Activated gamma-delta T cell (primary cell): ENCODE measurements around the gene NFE2L2.
"Not testable (repeated sequence)": the region's sequence is repeated elsewhere in the genome, so short reads cannot be mapped to it uniquely, and the experiment has no call there.

Source experiments
- DNase-seq: peaks from one replicate; lab custom pipeline; 2025; lab: John Stamatoyannopoulos, UW

The NFE2L2 gene

DNA sequence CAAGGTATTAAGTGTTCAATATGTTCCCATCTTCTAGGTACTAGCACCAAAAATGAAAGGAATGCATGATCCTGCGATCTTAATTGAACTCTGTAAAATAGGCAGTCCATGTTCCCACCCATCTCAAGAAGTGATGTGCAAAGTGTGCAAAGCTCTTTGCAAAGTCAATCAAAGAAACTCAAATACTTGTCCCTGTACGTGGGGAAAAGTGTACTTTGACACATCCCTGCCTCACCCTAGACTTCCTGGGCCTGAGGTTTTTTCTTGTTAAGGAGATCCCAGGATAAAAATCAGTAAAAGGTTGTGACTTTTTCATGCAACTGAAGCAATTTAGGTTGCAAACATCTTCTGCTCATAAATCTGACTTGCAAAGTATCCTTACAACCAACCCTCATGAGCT, 26.6 kb downstream of the NFE2L2 start:
- no peak for DNase-seq

DNA sequence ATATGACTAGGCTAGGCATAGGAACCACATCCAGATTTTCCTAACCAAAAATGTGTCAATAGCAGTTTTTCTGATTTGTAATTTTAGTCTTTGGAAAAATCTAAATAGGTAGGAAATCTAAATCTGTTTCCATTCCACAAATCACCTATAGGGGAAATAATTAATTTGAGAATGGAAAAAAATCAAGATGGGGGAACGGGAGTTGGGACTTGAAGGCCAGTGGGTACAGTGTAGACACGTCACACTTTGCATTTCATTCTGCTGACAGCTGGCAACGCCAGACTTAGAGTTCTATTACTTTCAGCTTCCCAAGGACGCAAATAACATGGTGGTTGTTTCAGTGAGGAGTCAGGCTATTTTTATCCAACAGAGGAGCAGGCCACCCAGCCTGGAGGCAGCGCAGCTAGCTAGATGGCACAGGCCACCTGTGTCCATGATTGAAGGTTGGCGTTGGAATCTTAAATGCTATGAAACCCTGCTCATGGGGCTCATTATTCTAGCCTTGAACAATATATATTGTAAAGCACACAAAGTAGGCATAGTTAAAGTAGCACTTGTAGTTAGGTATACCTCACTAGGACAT, 28.6 kb downstream of the NFE2L2 start:
- DNase-seq: no peak

DNA sequence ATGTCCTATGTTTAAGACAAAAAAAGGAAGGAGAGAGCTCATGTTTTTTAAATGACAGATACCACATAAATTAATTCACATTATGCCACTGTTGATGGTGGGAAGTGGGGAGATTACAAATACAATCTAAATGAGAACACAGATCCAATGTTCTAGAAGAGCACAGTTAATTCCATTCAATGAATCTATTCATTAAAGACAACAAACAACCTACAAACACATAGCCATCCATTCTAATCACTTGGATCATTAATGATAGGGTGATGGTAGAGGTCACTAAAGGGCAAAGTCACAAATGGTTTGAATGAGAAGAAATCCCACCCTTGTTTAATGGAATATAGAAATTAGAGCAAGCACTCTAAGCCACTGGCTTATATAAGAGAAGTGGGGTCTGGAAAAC, 30.3 kb downstream of the NFE2L2 start:
- no peak for DNase-seq

DNA sequence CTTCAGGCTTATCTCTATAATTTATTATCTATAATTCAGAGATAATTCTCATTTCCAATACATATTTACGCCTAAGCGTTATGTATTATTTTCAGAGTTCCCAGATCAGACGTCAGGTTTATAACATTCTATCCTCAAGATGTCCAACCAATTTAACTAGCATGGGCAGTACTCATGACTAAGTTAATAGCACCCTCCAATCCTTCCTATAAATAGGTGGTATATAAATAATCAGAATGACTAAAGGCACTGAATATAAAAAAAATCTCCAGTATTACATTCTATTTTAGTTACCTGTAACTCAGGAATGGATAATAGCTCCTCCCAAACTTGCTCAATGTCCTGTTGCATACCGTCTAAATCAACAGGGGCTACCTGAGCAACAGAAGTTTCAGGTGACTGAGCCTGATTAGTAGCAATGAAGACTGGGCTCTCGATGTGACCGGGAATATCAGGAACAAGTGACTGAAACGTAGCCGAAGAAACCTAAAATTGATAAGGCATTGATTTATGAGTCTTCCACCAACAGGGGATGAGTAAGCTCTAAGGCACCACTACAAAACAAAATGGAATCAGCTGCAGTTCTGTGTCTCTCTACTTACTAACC, 32.3 kb downstream of the NFE2L2 start:
- no peak for DNase-seq

DNA sequence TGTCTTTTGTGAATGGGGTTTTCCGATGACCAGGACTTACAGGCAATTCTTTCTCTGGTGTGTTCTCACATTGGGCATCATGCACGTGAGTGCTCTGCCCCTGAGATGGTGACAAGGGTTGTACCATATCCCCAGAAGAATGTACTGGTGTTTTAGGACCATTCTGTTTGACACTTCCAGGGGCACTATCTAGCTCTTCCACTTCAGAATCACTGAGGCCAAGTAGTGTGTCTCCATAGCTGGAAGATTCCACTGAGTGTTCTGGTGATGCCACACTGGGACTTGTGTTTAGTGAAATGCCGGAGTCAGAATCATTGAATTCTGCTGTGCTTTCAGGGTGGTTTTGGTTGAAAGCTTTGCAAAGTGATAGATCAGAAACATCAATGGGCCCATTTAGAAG, 33.3 kb downstream of the NFE2L2 start:
- DNase-seq: no peak

DNA sequence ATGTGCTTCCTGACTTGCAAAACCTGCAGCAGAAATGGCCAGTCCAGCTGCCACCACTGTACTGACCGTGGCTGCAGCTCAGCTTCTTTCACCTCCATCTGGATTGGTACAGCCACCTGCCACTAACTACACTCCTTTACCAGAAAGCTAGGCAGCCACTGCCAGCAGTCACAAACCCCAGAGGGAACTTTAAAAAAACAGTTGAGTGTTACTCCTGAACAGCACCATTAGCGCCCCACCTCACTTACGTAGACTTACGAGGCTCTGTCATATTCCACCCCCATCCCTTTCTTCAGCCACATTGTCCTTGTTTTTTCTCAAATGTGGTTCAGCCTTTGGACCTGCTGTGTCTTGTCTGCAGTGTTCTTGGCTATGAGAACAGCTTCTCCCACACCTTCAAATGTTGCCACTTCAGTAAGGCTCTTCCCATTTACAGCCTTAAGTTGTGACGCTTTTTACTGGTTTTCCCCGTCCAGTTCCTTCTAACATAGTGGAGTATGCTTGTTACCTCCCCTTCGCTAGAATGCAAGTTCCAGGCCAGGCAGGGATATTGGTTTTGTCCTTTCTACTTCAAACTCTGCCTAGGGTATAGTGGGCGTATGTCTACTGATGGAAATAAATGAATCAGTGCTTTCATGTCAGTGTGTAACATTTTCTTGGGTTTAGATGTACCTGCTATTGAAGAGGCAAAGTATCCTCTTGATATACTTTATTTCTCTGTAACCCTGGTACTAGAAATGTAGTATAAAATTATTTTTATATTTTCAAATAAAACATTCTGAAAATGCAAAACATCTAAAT, 34.9 kb downstream of the NFE2L2 start:
- no peak for DNase-seq

DNA sequence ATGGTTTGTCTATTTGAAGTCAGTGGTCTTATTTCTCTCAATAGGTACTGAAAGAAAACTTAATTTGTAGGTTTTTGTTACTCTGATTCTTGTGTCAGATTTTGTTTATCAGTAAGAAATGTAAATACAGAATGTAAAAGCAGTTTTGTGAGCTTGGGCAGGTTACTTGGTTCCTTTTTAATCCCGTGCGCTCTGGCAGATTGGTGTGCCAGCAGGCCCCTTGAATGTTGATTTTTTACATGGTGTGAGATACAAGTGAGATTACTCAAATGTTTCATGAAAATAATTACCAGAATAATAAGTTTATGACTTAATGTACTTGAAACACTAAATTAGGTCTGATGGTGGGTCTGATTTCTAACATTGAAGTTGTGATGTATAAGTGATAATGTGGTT, 38.6 kb downstream of the NFE2L2 start:
- no peak for DNase-seq

DNA sequence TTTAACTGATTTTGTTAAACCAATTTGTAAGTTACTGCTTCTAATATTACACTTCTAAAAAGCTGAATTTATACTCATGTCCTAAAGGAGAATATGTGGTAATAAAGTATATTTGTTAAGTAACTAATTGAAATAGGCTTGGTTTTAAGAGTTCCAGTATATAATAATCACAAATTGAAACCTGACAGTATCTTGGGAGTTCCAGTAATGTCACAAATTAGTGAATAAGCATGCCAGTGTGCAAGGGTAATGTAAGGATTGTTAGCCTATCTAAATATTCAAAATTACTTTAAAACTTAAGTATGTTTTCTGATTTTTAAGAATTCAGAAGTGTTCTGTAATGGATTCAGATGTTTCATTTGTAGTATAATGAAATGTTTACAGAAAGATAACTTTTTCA, 41.1 kb downstream of the NFE2L2 start:
- not testable (repeated sequence) for DNase-seq

DNA sequence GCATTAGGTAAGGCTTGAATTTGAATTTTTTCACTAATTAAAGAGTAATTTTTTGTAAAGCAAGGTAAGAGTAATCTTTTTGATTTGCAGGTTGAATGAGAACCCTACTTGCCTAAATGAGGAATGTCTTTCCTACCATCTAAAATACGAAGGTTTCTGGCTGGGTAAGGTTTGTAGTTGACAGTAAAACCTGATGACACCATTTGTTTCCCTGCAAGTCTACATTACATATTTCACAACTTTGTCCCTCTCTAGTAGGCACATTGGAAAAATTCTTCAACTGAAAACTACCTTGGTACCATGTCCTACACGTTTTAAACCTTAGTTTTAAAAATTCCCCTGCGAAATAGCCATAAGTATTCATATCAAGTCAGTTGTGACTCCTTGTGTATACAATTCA, 42.6 kb downstream of the NFE2L2 start:
- DNase-seq: no peak

DNA sequence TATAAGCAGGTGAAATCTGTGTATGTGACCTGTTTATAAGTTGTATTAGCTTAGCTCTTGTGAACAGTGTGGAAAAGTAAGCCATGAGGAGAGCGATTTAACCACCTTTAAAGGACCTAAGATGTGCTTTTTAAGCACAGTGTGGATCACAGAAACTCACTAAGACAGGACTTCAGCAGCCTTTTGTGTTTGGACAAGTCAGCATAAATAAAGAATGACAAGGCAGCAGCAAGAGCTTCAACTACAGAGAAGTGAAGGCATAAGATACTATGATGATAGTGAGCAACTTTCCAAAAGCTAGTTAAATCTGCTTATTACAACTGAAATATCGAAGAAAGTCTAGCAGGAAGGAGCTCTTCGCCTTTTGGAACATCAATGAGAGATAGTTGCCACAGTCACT, 43.0 kb downstream of the NFE2L2 start:
- DNase-seq: no peak

DNA sequence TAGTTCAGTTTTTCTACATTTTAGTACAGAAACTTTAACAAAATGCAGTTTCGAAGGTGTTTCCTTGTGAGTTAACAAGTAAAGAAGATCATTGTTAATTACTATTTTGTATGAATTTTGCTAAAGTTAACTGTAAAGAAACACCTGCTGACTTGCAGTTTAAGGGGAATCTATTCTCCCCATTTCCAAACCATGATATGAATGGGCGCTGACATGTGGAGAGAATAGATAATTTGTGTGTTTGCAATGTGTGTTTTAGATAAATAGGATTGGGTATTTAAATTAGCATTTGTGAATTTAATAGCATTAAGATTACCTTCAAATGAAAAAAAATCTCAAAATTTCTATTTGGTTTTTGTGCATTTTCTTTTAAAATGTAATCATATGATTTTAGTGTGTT, 44.7 kb downstream of the NFE2L2 start:
- DNase-seq: not testable (repeated sequence)

DNA sequence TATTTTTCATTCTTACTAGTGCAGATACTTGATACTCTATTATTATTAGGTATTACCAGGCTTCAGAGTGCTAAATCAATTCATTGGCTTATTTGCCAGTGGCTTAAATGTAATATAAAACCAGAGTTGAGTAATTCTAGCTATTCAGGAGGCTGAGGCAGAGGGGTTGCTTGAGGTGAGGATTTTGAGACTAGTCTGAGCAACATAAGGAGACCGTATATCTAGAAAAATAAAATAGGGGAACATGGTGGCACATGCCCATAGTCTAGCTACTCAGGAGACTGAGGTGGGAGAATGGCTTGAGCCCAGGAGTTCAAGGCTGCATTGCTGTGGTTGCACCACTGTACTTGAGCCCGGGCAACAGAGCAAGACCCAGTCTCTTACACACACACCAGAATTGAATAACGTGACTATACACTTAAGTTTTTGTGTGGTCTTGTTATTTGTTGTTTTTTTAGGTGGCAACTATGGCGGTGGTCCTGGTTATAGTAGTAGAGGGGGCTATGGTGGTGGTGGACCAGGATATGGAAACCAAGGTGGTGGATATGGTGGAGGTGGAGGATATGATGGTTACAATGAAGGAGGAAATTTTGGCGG, 47.2 kb downstream of the NFE2L2 start:
- no peak for DNase-seq

DNA sequence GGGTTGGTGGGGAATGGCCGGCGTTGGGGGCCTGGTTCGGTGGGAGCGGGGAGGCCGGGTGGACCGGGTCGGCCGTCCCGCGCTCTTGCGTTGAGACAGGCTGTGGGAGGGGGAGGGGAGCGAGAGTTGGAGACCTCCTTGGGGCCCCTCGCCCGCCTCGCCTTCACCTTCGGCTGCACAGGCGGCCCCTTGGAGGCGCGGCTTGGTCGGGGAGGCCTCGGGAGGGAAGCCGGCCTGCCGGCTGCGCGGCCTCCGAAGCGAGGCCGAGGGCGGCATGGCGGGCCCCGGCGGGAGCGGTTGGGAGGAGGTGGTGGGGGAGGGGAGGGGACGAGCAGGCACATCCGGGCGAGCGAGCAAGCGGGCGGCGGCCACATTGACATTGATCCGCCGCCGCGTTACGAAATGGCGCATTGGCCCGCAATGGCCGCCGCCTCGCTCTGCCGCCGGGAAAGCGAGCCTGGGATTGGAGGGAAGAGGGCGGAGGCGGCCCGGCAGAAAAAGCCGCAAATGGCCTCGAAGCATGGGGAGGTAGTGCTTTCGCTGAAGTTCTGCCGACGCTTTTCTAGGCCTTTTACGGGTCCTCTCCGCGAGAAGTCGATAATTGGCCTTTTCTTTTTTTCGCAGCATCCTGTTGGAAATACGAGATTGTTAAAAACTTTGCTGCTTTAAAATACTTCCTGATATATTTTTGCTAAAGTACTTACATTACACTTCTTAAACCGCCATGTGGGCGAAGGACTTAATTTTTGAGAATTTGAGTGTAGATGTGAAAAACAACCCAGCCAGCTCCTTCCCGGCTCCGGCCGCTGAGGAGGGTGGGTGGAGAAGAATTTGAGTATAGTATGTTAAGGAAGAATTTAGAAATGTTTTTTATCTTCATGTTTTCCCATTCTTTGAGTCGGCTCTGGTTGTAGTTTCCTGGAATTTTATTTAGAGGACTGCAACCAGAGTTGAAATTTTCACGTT, 51.4 kb downstream of the NFE2L2 start:
- DNase-seq: peak; percentile 86

DNA sequence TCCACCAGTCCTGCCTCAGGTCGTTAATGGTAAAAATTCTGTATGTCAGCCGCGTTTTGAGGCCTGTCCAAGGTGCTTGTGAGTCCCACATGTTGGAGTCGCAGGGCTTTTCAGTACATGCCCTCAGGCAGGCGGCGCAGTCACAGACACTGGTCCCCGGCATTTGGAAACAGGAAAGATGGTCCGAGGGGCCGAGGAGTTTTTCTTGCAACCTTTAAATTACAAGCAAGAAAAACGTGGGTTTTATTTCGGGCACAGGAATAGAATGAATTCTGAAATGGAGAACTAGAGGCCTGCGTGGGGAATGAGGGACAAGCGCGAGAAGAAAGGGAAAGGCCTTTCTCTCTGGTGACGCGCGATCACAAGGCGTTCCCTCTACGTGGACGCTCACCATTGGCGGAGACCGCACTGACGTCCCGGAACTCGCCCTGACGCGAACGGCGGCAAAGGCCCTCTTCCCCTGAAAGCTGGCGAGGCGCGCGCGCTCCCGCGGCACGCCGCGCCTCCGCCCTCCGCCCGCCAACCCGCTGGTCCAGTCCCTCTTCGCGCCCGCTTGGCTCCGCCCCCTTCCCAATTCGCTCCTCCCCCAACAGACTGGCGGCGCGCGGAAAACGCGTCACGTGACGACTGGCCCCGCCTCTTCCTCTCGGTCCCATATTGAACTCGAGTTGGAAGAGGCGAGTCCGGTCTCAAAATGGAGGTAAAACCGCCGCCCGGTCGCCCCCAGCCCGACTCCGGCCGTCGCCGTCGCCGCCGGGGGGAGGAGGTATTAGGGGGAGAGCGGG, 52.2 kb downstream of the NFE2L2 start, which contains the start of gene HNRNPA3:
Gene HNRNPA3 (plus strand): TSS at position 689 of the 785 bp plus-strand sequence. CDS start 6 bp downstream, at position 695.
- peak; percentile 100 for DNase-seq

DNA sequence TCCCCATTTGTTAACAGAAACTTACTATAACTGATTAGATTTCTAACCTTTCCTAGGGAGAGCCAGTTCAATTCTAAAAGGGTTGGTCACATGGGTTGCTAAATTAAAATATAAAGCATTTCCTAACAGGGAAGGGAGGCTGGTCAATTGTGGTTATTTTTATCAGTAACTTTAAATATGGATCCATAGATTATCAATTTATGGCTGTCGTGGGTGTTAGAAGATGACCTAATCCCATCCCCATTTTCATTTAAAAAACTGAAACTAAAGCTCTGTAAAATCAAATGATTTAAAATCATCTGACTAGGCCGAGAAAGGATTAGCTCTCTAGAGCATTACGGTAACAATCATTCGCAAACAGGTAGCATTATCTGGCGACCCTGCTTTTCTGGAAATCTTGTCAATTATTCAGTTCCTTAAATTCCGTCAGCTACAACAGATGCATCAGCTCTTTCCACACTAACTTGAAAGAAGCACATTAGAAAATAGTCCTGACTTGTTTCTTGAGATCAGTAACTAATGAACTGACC, 52.9 kb downstream of the NFE2L2 start:
- no peak for DNase-seq

DNA sequence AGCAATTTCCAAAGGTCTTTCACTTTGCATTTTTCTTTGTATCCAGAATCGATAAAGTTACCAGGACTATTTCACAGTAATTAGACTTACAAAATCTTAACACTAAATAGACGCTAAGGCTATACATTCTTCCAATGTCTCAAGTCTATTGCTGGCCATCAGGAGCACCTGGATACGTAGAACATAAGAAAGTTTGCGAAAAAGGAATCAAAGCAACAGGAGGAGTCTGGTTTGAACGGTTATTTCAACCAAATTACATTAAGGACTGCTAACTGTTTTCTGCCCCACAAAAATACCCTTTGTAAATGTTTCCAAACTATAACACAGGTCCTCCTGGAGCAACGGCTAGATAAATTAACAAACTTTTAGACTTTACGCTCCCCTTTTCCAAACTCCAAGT, 53.4 kb downstream of the NFE2L2 start:
- DNase-seq: no peak

DNA sequence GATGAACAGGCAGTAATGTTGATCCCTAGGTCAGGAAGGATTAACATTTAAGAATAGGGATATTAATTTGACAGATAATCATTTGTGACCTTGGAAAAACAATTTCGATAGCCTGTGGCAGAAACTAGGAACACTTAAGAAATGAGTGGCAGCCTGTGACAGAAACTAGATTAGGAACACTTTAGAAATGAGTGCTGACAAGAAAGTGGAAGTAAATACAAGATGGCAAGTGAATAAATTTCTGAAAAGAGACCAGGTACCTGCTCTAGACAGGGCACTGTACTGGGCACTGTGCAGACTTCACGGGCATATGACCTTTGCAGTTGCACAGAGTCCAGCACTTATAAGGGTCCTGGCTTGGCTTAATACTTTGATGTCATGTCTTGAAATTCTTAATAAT, 57.4 kb downstream of the NFE2L2 start:
- DNase-seq: no peak

DNA sequence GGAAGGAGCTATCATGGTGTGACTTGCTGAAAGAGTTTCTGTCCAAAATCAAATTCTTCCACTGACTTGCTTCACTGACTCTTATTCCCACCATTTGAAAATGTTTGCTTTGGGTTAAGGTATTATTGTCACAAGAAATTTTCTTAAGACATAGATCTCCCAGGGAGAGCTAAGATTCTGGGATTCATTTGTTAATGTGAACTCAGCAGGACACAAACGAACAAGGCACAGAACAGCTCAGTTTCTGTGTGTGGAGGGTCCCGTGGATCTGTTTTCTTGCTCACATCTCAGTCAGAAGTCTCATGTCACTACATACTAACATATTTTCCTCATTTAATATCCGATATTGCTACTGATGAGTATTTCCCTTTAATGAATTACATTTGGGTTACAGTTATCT, 60.1 kb downstream of the NFE2L2 start:
- DNase-seq: no peak

DNA sequence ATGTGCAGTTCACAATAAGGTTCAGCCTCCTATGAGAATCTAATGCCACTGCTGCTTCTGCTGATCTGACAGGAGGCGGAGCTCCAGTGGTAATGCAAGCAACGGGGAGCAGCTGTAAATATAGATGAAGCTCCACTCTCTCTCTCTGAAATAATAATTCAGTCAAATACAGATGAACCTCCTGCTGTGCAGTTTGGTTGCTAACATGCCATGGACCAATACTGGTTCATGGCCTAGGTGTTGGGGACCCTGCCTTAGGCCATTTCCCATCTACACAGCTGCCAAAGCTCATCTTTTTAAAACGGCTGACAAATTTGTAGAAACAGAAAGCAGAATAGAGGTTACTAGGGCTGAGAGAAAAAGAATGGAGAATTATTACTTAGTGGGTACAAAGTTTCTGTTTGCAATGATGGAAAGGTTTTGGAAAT, 62.6 kb downstream of the NFE2L2 start:
- no peak for DNase-seq

DNA sequence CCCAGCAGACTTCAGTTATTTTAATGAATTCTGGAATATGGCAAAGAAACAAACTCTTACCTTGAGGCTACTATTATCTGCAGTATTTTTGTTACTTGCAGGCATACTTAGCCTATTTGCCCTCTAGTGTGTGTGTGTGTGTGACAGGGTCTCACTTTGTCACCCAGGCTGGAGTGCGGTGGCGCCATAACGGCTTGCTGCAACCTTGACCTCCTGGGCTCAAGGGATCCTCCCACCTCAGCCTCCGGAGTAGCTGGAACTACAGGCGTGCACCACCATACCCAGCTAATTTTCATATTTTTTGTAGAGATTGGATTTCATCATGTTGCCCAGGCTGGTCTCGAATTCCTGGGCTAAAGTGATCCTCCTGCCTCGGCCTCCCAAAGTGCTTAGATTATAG, 64.1 kb downstream of the NFE2L2 start:
- DNase-seq: not testable (repeated sequence)

DNA sequence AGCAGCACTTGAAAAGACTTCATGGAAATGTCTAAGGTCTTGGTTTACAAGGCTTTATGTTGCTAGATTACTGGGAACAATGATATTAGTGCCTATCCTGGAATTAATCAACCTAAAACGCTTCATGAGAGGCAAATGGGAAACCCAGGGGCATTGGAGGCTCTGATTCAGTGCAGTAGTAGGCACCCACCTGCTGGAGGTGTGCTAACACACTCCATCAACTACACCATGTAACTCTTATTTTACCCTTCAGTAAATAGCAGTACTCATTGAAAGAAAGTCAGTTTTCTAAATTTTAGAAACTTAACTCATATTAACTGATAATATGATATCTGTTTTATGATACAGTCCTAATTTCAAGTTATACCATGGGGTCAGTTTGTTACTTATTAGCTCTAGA, 69.3 kb downstream of the NFE2L2 start:
- DNase-seq: no peak
